BE2C (cell line): ENCODE measurements around the gene APOE.

Experiments used
- DNase-seq: peaks from one replicate; pipeline ENCODE4 v3.0.0-alpha.2; 2020
- H3K27me3 ChIP-seq: fragments of 250-450 bp; sonication (Bioruptor Pico); 2 replicates; pipeline ENCODE4 v1.5.1; 2020; ENCODE audit warnings: mild to moderate bottlenecking
- H3K36me3 ChIP-seq: fragments of 250-450 bp; sonication (Bioruptor Pico); 2 replicates; pipeline ENCODE4 v1.5.1; 2020; ENCODE audit warnings: mild to moderate bottlenecking
- H3K4me1 ChIP-seq: fragments of 250-450 bp; sonication (Bioruptor Pico); 2 replicates; pipeline ENCODE4 v1.5.1; 2020
- H3K4me3 ChIP-seq: 2 replicates; pipeline ENCODE4 v1.5.1; 2011; ENCODE audit warnings: low read depth, low read length
- H3K9me3 ChIP-seq: fragments of 250-450 bp; sonication (Bioruptor Pico); 2 replicates; pipeline ENCODE4 v1.5.1; 2020
- CTCF ChIP-seq: IDR thresholded peaks from 2 replicates; pipeline ENCODE4 v1.5.1; 2012; ENCODE audit warnings: mild to moderate bottlenecking, low read depth, low read length

Gene APOE

GRCh38 chr19:44897835-44898234, 7.8 kb upstream of the APOE start:
- Histone ChIP-seq H3K27me3 (no peaks in the 10 kb centered on the region), H3K9me3 (no peaks in the 10 kb centered on the region), H3K4me1 (no peaks in the 10 kb centered on the region), H3K36me3 (peaks cover 77% of the 10 kb centered on the region), H3K4me3 (no peak overlapping the region)
- no peak for TF ChIP-seq CTCF
- no peak for DNase-seq

- H3K36me3 ChIP-seq, result peaks cover 53% of the 10 kb centered on the region
Observed at GRCh38 chr19:44900328-44901244, 5.0 kb upstream of the APOE start.

GRCh38 chr19:44903216-44903601, 2.4 kb upstream of the APOE start:
- Histone ChIP-seq H3K4me1 (no peaks in the 10 kb centered on the region), H3K27me3 (peaks cover 13% of the 10 kb centered on the region), H3K9me3 (no peaks in the 10 kb centered on the region), H3K4me3 (no peak overlapping the region), H3K36me3 (peaks cover 29% of the 10 kb centered on the region)
- DNase-seq, result no peak
- TF ChIP-seq CTCF, result no peak

More at GRCh38 chr19:44900328-44901244, 5.0 kb upstream of the APOE start:
- no peak for DNase-seq
- H3K4me3 ChIP-seq, result no peak overlapping the region
- H3K4me1 ChIP-seq, result no peaks in the 10 kb centered on the region
- TF ChIP-seq CTCF, result no peak
- H3K27me3 ChIP-seq, result peaks cover 3% of the 10 kb centered on the region
- H3K9me3 ChIP-seq, result no peaks in the 10 kb centered on the region

- peak overlapping the region; percentile 16; the same call in 1 of the 2 replicates for H3K4me3 ChIP-seq
- H3K36me3 ChIP-seq, result peaks cover 29% of the 10 kb centered on the region
- peak; percentile 92 for TF ChIP-seq CTCF
- H3K9me3 ChIP-seq, result no peaks in the 10 kb centered on the region
- peak; percentile 82 for DNase-seq
- peaks cover 13% of the 10 kb centered on the region for H3K27me3 ChIP-seq
- no peaks in the 10 kb centered on the region for H3K4me1 ChIP-seq
Observed at GRCh38 chr19:44903602-44904425, 1.8 kb upstream of the APOE start.

GRCh38 chr19:44904426-44904994, 1.1 kb upstream of the APOE start:
- Histone ChIP-seq H3K36me3 (peaks cover 25% of the 10 kb centered on the region), H3K4me3 (no peak overlapping the region), H3K27me3 (peaks cover 13% of the 10 kb centered on the region), H3K9me3 (no peaks in the 10 kb centered on the region), H3K4me1 (no peaks in the 10 kb centered on the region)
- TF ChIP-seq CTCF, result peak; percentile 39
- DNase-seq, result no peak
